Activated CD8-positive, alpha-beta memory T cell treated with anti-CD3 and anti-CD28 coated beads, Interleukin-2, amount 10 ng/mL, durations not matched to agents 7 days and 5 days (primary cell): ENCODE results near the gene GNAL. TPM values are rescaled to one million over a fixed set of nuclear protein-coding genes. Genes with fewer than 3 reads are reported as not detected.
A peak's percentile ranks its signal among the peaks of the same experiment; 100 is the strongest.
"Not testable (repeated sequence)": the region's sequence is repeated elsewhere in the genome, so short reads cannot be mapped to it uniquely, and the experiment has no call there.

Experiments
- ATAC-seq: fragments of 150-1000 bp; cut with Tn5 transposase; one replicate; pipeline ENCODE4 v1.10.0; 2021; ENCODE audit warnings: moderate library complexity
- CTCF ChIA-PET: fragments of 350-600 bp; sonication (Branson Sonifier 250); formaldehyde crosslinking; loops from one replicate; lab custom pipeline; 2021; ENCODE audit warnings: antibody characterized with exemption; lab: Charles Lee
- DNase-seq: peaks from one replicate; pipeline ENCODE4 v3.0.0-alpha.2; 2020
- H3K27ac Mint-ChIP-seq: one replicate; pipeline ENCODE4 v1.8.0; 2021; ENCODE audit warnings: mild to moderate bottlenecking, mixed read lengths
- H3K27me3 Mint-ChIP-seq: one replicate; pipeline ENCODE4 v1.8.0; 2021; ENCODE audit warnings: mixed read lengths
- H3K36me3 Mint-ChIP-seq: one replicate; pipeline ENCODE4 v1.8.0; 2021; ENCODE audit warnings: mild to moderate bottlenecking, mixed read lengths
- H3K4me1 Mint-ChIP-seq: one replicate; pipeline ENCODE4 v1.8.0; 2021; ENCODE audit warnings: mixed read lengths
- H3K4me3 Mint-ChIP-seq: one replicate; pipeline ENCODE4 v1.8.0; 2021; ENCODE audit warnings: mild to moderate bottlenecking, moderate library complexity, mixed read lengths
- H3K9me3 Mint-ChIP-seq: one replicate; pipeline ENCODE4 v1.8.0; 2022; ENCODE audit warnings: low read depth, mixed read lengths
- total RNA-seq, 2 experiments: library from RNA; stranded (reverse); gene quantifications; one replicate each; pipeline ENCODE4 v1.2.3, GENCODE V29; 2021

Gene GNAL
- total RNA-seq, 2 experiments from 2014 or later: 0.52 TPM; not detected in 1

DNA sequence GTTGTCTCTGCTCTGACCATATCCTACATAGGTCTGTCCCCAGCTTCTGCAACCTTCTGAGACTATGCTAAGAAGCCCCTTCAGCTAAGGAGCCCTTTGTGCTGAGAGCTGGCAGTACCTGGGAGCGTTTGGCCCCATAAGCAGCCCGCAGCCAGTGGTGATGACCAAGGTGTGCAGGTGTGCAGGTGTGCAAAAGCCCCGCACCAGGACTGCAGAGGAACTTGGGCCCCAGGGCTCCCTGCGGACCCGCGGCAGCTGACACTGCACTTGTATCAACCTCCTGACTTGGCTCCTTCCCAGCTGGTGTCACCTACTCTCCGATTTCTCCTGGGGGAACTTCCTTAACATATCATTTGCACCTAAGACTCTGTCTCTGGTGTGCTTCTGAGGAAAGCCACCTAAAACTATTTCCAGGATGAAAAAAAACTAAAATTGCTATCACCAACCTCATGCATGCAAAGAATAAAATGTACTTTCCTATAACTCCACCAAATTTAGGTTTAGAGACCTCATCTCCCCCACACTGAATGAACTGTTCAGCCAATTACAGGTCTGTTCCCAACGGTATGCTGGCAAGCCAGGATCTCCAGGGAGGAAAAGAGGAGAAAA, 16.1 kb upstream of the GNAL start:
- ATAC-seq: no peak
- Mint-ChIP-seq H3K9me3 (no peaks in the 10 kb centered on the region), H3K27me3 (peaks cover 15% of the 10 kb centered on the region), H3K4me1 (no peaks in the 10 kb centered on the region), H3K27ac (no peak overlapping the region), H3K4me3 (no peak overlapping the region), H3K36me3 (no peaks in the 10 kb centered on the region)
- CTCF ChIA-PET: no interaction called here
- DNase-seq: peak; percentile 12

- DNase-seq (peak; percentile 27), ATAC-seq (no peak)
- Mint-ChIP-seq H3K36me3 (no peaks in the 10 kb centered on the region), H3K4me1 (no peaks in the 10 kb centered on the region), H3K9me3 (no peaks in the 10 kb centered on the region), H3K27me3 (peaks cover 17% of the 10 kb centered on the region), H3K4me3 (no peak overlapping the region), H3K27ac (no peak overlapping the region)
- CTCF ChIA-PET: no interaction called here
Observed at GRCh38 chr18:11673560-11673959, 15.5 kb upstream of the GNAL start.

- Mint-ChIP-seq H3K27ac (no peak overlapping the region), H3K36me3 (no peaks in the 10 kb centered on the region), H3K4me1 (no peaks in the 10 kb centered on the region), H3K27me3 (peaks cover 21% of the 10 kb centered on the region), H3K9me3 (no peaks in the 10 kb centered on the region), H3K4me3 (no peak overlapping the region)
- DNase-seq (peak; percentile 16), ATAC-seq (no peak)
- CTCF ChIA-PET: no interaction called here
Observed at GRCh38 chr18:11674119-11674518, 14.9 kb upstream of the GNAL start.

DNA sequence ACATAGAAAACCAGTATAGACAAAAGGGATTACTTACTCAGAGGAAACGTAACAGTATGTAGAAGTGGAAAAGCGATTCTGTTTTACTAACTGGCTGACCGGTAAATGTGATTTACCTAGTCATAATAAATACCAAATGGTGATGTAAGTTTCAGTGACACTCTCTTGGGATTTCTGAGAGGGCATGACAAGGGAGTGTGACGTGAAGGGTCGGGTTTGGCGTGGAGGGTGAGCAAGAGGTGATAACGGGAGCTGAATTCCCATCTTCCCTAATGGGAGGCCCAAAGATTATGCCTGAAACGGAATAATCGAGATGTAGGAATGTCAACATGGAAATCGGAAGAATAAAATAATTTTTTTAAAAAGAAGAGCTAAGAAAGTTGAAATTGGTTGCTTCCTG, 12.7 kb upstream of the GNAL start:
- ATAC-seq: no peak
- peak; percentile 15 for DNase-seq
- Mint-ChIP-seq H3K27ac (no peak overlapping the region), H3K36me3 (no peaks in the 10 kb centered on the region), H3K4me3 (no peak overlapping the region), H3K4me1 (no peaks in the 10 kb centered on the region), H3K27me3 (peaks cover 32% of the 10 kb centered on the region), H3K9me3 (no peaks in the 10 kb centered on the region)
- CTCF ChIA-PET: interaction anchor here (1.7 kb wide), 1 partner anchor 21 kb away, joined by 3 read pairs; no protein-coding TSS in a partner anchor

DNA sequence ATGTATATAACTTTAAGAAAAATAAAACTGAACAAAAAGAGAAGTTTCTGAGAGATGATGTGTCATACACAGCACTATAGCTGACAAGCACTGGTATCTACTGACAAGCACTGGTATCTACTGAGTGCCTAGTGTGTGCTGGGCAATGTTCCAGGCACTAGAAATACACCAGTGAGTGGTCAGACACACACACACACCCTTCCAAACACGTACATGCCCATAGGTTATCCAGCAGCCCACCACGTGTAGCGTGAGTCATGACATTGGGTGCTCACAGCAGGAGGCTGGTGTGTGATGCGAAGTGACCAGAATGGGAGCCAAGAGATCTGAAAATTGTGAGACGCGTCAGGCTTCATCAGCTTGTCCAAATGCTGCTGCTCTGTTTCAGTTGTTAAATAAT, 12.2 kb upstream of the GNAL start:
- H3K36me3 Mint-ChIP-seq: no peaks in the 10 kb centered on the region
- H3K27ac Mint-ChIP-seq: no peak overlapping the region
- H3K27me3 Mint-ChIP-seq: peaks cover 36% of the 10 kb centered on the region
- no peaks in the 10 kb centered on the region for H3K4me1 Mint-ChIP-seq
- no peak overlapping the region for H3K4me3 Mint-ChIP-seq
- DNase-seq (peak; percentile 14), ATAC-seq (no peak)
- CTCF ChIA-PET: interaction anchor here (1.7 kb wide), 1 partner anchor 22 kb away, joined by 3 read pairs; no protein-coding TSS in a partner anchor
- no peaks in the 10 kb centered on the region for H3K9me3 Mint-ChIP-seq

- Mint-ChIP-seq H3K36me3 (no peaks in the 10 kb centered on the region), H3K4me3 (no peak overlapping the region), H3K27ac (no peak overlapping the region), H3K4me1 (no peaks in the 10 kb centered on the region), H3K9me3 (no peaks in the 10 kb centered on the region), H3K27me3 (peaks cover 49% of the 10 kb centered on the region)
- CTCF ChIA-PET: interaction anchor here (1.7 kb wide), 1 partner anchor 23 kb away, joined by 3 read pairs; no protein-coding TSS in a partner anchor
- ATAC-seq (no peak), DNase-seq (no peak)
Observed at GRCh38 chr18:11678211-11678610, 10.9 kb upstream of the GNAL start.

GRCh38 chr18:11689669-11690565, 853 bp downstream of the GNAL start:
- no peak overlapping the region for H3K27ac Mint-ChIP-seq
- H3K9me3 Mint-ChIP-seq: no peaks in the 10 kb centered on the region
- DNase-seq: peak; percentile 38
- no peak overlapping the region for H3K4me3 Mint-ChIP-seq
- peak; percentile 45 for ATAC-seq
- H3K36me3 Mint-ChIP-seq: peaks cover 1% of the 10 kb centered on the region
- CTCF ChIA-PET: interaction anchor here (1.6 kb wide), 1 partner anchor 43 kb away, joined by 3 read pairs; no protein-coding TSS in a partner anchor
- H3K4me1 Mint-ChIP-seq: peaks cover 10% of the 10 kb centered on the region
- peaks cover 45% of the 10 kb centered on the region for H3K27me3 Mint-ChIP-seq

- H3K9me3 Mint-ChIP-seq, H3K27ac Mint-ChIP-seq, ATAC-seq, H3K4me1 Mint-ChIP-seq, H3K36me3 Mint-ChIP-seq, H3K4me3 Mint-ChIP-seq, CTCF ChIA-PET, DNase-seq: not testable (repeated sequence)
- peaks cover 51% of the 10 kb centered on the region for H3K27me3 Mint-ChIP-seq
Observed at GRCh38 chr18:11690660-11691059, 1.6 kb downstream of the GNAL start.

- no peak for ATAC-seq
- H3K27me3 Mint-ChIP-seq: peaks cover 29% of the 10 kb centered on the region
- H3K4me3 Mint-ChIP-seq: no peak overlapping the region
Observed at GRCh38 chr18:11695736-11696135, 6.7 kb downstream of the GNAL start.

GRCh38 chr18:11696451-11696850, 7.4 kb downstream of the GNAL start:
- ATAC-seq: no peak
- no peak for DNase-seq
- CTCF ChIA-PET: no interaction called here
- Mint-ChIP-seq H3K36me3 (no peaks in the 10 kb centered on the region), H3K4me1 (no peaks in the 10 kb centered on the region), H3K4me3 (no peak overlapping the region), H3K27ac (no peak overlapping the region), H3K27me3 (peaks cover 31% of the 10 kb centered on the region), H3K9me3 (no peaks in the 10 kb centered on the region)

More at GRCh38 chr18:11695736-11696135, 6.7 kb downstream of the GNAL start:
- Mint-ChIP-seq H3K4me1 (no peaks in the 10 kb centered on the region), H3K36me3 (no peaks in the 10 kb centered on the region), H3K9me3 (no peaks in the 10 kb centered on the region), H3K27ac (no peak overlapping the region)
- no peak for DNase-seq
- CTCF ChIA-PET: no interaction called here

DNA sequence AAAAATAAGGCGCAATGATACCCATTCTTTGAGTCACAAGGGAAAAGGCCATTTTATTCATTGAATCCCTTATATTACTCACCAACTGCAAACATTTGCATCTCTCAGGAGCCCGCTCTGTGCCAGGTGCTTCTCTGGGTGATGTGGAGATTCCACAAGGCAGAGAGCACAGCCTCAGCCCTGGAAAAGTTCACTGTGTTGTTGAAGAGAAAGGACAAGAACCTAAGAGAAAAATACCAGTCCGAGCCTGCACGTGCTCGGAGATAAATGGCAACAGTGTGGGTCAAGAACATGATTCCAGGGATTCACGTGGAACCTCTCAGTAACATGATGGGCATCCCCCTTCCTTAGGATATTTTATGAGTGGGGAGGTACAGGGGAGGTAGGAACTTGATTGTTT, 11.8 kb downstream of the GNAL start:
- Mint-ChIP-seq H3K27me3 (peaks cover 12% of the 10 kb centered on the region), H3K4me1 (no peaks in the 10 kb centered on the region), H3K4me3 (no peak overlapping the region), H3K27ac (no peak overlapping the region), H3K9me3 (no peaks in the 10 kb centered on the region), H3K36me3 (no peaks in the 10 kb centered on the region)
- DNase-seq: no peak
- no peak for ATAC-seq
- CTCF ChIA-PET: no interaction called here

- CTCF ChIA-PET: no interaction called here
- H3K9me3 Mint-ChIP-seq: no peaks in the 10 kb centered on the region
- no peak overlapping the region for H3K4me3 Mint-ChIP-seq
- H3K36me3 Mint-ChIP-seq: no peaks in the 10 kb centered on the region
- DNase-seq: no peak
- H3K27ac Mint-ChIP-seq: no peak overlapping the region
- ATAC-seq: no peak
- no peaks in the 10 kb centered on the region for H3K4me1 Mint-ChIP-seq
- H3K27me3 Mint-ChIP-seq: peaks cover 42% of the 10 kb centered on the region
Observed at GRCh38 chr18:11710578-11710977, 21.5 kb downstream of the GNAL start.

DNA sequence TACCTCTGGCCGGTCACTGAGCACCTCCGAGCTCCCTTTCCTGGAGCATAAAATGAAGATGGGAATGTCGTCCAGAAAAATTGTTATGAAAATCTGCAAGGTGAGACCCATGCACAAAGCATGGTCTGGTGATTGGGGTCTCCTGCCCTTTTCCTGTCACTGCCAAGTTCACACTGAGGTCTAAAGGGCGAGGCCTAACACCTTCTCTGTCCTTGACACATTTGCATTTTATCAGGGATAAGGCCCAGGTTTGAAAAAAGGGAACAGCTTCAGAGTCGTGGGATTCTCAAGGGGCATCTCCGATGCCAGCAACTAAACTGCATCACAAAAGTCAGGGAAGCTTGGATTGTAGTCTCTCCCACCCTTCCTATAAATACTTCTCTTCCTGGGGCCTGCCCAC, 24.7 kb downstream of the GNAL start:
- ATAC-seq (no peak), DNase-seq (no peak)
- no peak overlapping the region for H3K4me3 Mint-ChIP-seq
- peaks cover 38% of the 10 kb centered on the region for H3K27me3 Mint-ChIP-seq
- no peak overlapping the region for H3K27ac Mint-ChIP-seq
- H3K36me3 Mint-ChIP-seq: no peaks in the 10 kb centered on the region
- no peaks in the 10 kb centered on the region for H3K9me3 Mint-ChIP-seq
- H3K4me1 Mint-ChIP-seq: no peaks in the 10 kb centered on the region
- CTCF ChIA-PET: no interaction called here
